Midbrain (tissue), 1 donor: ENCODE data around the gene CD68.

Source experiments
- DNase-seq: peaks from one replicate; lab custom pipeline; 2025; lab: John Stamatoyannopoulos, UW

CD68 gene

DNA sequence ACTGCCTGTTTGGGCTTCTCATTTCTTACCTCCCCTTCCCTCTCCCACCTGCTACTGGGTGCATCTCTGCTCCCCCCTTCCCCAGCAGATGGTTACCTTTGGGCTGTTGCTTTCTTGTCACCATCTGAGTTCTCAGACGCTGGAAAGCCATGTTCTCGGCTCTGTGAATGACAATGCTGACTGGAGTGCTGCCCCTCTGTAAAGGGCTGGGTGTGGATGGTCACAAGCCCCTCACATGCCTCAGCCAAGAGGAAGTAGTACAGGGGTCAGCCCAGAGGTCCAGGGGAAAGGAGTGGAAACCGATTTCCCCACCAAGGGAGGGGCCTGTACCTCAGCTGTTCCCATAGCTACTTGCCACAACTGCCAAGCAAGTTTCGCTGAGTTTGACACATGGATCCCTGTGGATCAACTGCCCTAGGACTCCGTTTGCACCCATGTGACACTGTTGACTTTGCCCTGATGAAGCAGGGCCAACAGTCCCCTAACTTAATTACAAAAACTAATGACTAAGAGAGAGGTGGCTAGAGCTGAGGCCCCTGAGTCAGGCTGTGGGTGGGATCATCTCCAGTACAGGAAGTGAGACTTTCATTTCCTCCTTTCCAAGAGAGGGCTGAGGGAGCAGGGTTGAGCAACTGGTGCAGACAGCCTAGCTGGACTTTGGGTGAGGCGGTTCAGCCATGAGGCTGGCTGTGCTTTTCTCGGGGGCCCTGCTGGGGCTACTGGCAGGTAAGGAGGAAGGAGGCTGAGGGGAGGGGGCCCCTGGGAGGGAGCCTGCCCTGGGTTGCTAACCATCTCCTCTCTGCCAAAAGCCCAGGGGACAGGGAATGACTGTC, at the start of gene CD68:
Gene CD68 (plus strand): TSS at position 638 of the 833 bp plus-strand sequence. CDS start 40 bp downstream, at position 678.
- peak; percentile 49 for DNase-seq

GRCh38 chr17:7530023-7530900, 49.2 kb upstream of the CD68 start:
- DNase-seq = no peak

DNA sequence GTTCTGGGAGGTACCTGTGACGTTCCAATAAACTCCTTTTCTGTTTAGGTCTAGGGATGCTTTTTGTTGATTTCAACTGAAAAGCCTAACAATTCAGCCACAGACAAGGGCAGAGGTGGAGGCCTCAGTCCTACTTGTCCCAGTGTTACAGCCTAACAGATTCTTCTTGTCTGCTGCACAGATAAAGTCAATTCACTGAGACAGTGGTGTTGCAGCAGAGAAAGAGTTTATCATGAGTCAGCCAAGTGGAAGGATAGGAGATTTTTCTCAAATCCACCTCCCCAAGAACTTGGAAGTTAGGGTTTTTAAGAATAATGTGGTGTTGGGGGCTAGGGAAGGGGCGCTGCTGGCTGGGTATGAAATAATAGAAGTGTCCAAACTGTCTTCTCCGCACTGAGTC, 41.4 kb upstream of the CD68 start:
- no peak for DNase-seq

DNA sequence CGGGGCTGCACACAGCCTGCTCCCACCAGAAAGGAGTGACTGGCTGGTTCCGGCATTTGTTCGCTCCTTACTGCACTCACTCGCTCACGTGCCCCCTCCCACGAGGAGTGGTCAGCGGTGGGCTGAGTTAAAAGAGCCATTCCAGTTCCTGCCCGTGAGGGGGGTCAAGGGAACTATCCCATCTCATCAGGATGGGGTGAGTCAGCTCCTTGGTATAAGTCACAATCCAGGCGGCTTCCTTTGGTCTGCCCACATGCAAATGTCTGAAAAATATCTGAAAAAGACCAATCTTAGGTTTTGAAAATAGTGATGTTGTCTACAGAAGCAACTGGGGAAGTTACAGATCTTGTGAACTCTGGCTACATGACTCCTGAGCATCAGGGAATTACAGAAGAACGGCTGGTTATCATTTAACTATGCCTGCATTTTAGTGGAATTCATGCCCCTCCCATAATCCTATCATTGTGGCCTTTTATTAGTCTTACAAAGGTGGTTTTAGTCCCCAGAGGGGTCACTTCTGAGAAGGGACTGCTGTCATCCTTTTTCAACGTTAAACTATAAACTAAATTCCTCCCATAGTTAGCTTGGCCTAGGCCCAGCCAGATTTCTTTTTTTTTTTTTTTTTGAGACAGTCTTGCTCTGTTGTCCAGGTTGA, 40.4 kb upstream of the CD68 start:
- no peak for DNase-seq

GRCh38 chr17:7541074-7541621, 38.3 kb upstream of the CD68 start:
- no peak for DNase-seq

- no peak for DNase-seq
These were observed 34.5 kb upstream of the CD68 start for GRCh38 chr17:7544911-7545310.

DNA sequence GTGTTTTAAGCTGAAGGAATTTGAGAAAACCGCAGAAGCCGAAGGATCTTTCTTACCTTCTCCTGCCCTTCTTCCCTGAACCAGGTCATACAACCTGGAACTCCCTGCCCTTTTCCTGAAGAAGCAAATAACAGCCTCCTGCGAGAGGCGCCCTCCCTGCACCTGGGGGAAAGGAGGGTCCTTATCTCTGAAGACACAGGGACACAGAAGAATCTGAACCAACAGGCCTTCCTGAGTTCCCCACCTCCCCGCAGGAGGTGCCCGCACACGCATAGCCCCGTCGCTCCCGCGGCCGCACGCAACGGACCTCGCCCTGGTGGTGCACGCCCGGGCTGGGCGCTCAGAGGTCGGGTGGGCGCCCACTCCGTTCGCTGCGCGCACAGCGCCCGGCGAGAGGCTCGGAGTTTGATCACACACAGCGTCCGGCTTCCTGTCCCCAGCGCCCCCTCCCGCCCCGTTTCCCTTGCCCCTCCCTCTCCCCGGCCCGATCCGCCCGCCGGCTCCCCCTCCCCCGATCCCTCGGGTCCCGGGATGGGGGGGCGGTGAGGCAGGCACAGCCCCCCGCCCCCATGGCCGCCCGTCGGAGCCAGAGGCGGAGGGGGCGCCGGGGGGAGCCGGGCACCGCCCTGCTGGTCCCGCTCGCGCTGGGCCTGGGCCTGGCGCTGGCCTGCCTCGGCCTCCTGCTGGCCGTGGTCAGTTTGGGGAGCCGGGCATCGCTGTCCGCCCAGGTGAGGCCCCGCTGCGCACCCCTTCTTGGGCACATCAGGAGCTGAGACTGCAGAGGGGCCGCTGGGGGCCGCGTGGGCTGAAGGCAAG, 30.6 kb upstream of the CD68 start, which contains the start of gene TNFSF12:
Gene TNFSF12 (plus strand): TSS at position 474 of the 816 bp plus-strand sequence. CDS start 96 bp downstream, at position 570.
- DNase-seq = peak; percentile 50

- no peak for DNase-seq
These were observed 29.9 kb upstream of the CD68 start for GRCh38 chr17:7549401-7550055.

GRCh38 chr17:7550344-7550743, 29.1 kb upstream of the CD68 start:
- DNase-seq = no peak

DNA sequence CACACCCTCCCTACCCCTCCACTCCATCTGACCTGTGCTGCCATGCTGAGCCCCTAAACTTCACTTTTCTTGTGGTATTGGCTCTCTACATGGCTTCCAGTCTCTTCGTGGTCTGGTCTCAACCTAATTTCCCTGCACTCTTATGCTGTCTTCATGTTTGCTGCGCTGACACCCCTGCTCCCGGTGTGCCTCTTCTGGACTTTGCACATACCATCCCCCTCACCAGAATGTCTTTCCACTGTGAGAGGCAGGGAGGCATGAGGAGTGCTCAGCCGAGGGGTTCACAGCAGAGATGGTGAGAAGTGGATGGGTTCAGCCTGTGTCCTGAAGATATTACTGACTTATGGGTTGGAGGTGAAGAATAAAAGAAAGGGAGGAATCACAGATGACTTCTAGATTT, 28.0 kb upstream of the CD68 start:
- no peak for DNase-seq

GRCh38 chr17:7552621-7553051, 26.8 kb upstream of the CD68 start:
- DNase-seq = no peak

GRCh38 chr17:7553356-7553755, 26.1 kb upstream of the CD68 start:
- DNase-seq = no peak

DNA sequence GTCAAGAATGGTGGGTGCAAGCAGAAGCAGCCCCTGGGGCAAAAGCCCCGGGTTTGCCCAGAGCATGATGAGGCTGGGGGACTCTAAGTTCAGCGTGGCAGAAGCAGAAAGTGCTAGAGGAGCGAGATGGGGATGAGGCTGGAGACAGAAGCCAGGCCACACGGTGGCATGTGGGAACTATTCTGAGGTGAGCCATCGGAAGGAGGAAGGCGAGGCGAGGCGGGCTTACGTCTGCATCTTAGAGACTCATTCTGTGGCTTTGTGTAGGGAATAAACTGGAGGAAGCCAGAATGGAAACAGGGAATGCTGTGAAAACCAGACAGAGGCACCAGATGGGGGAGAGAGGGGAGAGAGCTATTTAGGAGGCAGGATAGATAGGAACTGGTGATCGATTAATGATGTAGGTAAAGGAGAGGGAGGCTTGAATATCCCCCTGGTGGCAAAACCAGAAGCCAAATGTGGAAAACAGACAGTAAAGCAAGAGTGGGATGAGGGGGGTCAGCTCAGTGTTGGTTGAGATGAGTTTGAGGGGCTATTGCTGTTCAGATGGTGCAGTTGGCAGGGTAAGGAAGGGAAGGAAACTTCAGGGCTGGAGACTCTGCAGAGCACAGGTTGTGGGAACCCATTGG, 24.0 kb upstream of the CD68 start:
- DNase-seq = no peak

GRCh38 chr17:7556627-7557026, 22.8 kb upstream of the CD68 start:
- DNase-seq = no peak

DNA sequence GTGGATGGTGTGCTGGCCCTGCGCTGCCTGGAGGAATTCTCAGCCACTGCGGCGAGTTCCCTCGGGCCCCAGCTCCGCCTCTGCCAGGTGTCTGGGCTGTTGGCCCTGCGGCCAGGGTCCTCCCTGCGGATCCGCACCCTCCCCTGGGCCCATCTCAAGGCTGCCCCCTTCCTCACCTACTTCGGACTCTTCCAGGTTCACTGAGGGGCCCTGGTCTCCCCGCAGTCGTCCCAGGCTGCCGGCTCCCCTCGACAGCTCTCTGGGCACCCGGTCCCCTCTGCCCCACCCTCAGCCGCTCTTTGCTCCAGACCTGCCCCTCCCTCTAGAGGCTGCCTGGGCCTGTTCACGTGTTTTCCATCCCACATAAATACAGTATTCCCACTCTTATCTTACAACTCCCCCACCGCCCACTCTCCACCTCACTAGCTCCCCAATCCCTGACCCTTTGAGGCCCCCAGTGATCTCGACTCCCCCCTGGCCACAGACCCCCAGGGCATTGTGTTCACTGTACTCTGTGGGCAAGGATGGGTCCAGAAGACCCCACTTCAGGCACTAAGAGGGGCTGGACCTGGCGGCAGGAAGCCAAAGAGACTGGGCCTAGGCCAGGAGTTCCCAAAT, 22.2 kb upstream of the CD68 start:
- DNase-seq = no peak

GRCh38 chr17:7557775-7558543, 21.5 kb upstream of the CD68 start:
- peak; percentile 89 for DNase-seq

DNA sequence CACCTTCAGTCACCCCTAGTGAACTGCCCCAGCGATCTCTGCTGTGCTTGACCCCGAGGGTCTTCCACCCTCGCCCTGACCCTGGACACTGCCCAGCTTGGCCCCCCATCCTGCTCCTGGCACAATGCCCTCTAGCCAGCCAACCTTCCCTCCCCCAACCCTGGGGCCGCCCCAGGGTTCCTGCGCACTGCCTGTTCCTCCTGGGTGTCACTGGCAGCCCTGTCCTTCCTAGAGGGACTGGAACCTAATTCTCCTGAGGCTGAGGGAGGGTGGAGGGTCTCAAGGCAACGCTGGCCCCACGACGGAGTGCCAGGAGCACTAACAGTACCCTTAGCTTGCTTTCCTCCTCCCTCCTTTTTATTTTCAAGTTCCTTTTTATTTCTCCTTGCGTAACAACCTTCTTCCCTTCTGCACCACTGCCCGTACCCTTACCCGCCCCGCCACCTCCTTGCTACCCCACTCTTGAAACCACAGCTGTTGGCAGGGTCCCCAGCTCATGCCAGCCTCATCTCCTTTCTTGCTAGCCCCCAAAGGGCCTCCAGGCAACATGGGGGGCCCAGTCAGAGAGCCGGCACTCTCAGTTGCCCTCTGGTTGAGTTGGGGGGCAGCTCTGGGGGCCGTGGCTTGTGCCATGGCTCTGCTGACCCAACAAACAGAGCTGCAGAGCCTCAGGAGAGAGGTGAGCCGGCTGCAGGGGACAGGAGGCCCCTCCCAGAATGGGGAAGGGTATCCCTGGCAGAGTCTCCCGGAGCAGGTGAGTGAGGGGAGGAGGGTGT, 20.7 kb upstream of the CD68 start, which contains the start of gene TNFSF13:
Gene TNFSF13 (plus strand): TSS at position 207 of the 776 bp plus-strand sequence. CDS start 290 bp downstream, at position 497.
- DNase-seq = no peak
